ENCODE data around the gene TECPR1.

TECPR1 gene

GRCh38 chr7:98254516-98254915, 2.5 kb upstream of the TECPR1 start:
- no peak overlapping the region for H3K27ac ChIP-seq
- no peak for TF ChIP-seq CTCF (conservative IDR thresholded peaks at IDR 0.05)

GRCh38 chr7:98252425-98253054, 508 bp upstream of the TECPR1 start:
- H3K27ac ChIP-seq = peak overlapping the region; percentile 87
- no peak for TF ChIP-seq CTCF (conservative IDR thresholded peaks at IDR 0.05)

GRCh38 chr7:98251231-98251600, 816 bp downstream of the TECPR1 start:
- peak overlapping the region; percentile 87 for H3K27ac ChIP-seq
- TF ChIP-seq CTCF (conservative IDR thresholded peaks at IDR 0.05) = no peak

GRCh38 chr7:98250789-98251188, 1.2 kb downstream of the TECPR1 start:
- H3K27ac ChIP-seq = peak overlapping the region; percentile 87
- TF ChIP-seq CTCF (conservative IDR thresholded peaks at IDR 0.05) = no peak

GRCh38 chr7:98249106-98249505, 2.9 kb downstream of the TECPR1 start:
- TF ChIP-seq CTCF (conservative IDR thresholded peaks at IDR 0.05) = no peak

GRCh38 chr7:98248156-98248555, 3.9 kb downstream of the TECPR1 start:
- no peak for TF ChIP-seq CTCF (conservative IDR thresholded peaks at IDR 0.05)
- no peak overlapping the region for H3K27ac ChIP-seq

More at GRCh38 chr7:98249106-98249505, 2.9 kb downstream of the TECPR1 start:
- peak overlapping the region; percentile 87; the same call in 1 of the 2 replicates for H3K27ac ChIP-seq

GRCh38 chr7:98244871-98245270, 7.2 kb downstream of the TECPR1 start:
- H3K27ac ChIP-seq = no peak overlapping the region
- no peak for TF ChIP-seq CTCF (conservative IDR thresholded peaks at IDR 0.05)

Measured in VCaP (cell line).